HG03442 (cell line): ENCODE measurements around the gene PRF1.

Experiments used
- ATAC-seq: cut with Tn5 transposase; IDR thresholded peaks from one replicate; pipeline ENCODE4 v1.9.1; 2021; ENCODE audit warnings: mild to moderate bottlenecking, moderate library complexity; ENCODE audit not compliant: unreplicated experiment

The PRF1 gene

DNA sequence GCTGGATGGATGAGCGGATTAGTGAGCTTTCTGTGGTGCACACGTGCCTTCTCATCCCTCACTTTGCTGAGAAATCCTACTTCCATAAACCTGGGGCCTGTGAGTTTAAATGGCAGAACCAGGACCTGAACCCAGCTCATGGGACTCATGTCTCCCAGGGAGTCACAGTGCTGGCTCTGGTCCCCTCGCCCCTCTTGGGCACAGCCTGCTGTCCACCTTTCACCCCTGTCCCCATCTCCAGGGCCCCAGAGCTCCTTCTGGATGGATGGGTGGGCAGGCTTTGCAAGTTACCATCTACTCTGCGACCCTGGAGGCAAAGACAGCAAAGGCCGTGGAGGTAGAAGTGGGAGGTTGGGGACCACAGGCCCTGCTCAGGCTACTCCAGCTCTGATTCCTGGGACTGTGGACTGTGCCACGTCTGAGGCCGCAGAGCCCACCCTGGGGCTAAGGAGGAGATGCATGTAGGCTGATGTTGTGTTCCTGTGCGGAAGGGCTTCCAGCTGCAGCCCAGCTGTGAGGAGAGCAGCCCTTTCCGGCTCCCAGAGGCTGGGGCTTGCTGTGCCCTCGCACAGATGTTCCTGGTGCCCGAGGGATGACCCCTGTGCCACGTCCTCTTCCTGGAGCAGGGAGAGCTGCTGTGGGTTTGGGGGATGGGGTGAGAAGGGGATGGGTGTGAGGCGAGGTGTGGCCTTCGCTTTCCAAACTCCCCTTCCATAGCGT, 40.3 kb downstream of the PRF1 start:
- ATAC-seq = no peak

DNA sequence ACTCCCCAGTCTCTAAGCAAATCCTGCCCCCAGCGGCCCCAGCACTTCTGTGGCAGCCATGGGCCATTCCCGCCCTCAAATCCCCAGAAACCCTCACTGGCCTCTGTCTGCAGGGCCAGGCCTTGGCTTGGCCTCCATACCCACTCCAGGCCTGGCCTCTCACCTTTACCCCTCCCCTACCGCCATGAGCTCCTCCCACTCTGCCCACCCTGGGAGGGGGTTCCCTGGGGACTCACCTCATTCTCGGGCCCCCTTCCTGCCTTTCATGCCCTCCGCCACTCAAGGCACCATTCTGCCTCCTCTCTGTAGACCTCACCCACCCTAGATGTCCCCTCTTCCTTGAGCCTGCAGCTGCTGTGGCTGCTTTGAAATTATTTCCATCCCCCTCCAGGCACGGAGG, 41.0 kb downstream of the PRF1 start:
- ATAC-seq = no peak

DNA sequence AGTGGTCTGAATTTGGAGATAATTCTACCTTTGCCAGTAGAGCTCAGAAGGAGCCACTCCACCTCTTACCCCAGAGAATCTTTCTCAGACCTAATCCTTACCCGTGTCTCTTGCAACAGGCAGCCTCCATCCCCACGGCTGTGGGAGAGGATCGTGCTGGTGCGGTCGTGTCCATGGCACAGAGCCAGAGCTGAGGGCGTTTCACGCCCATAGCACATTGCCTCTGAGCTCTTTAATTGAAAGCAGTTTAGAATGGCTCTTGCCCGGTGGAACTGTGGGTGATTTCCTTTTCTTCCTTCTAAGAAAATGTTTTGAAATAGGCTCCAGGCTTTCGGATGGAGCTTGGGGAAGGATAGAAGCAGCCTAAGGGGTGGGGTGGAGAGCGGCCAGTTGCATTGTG, 41.5 kb downstream of the PRF1 start:
- no peak for ATAC-seq

GRCh38 chr10:70560511-70560941, 42.0 kb downstream of the PRF1 start:
- no peak for ATAC-seq

- no peak for ATAC-seq
Measured at GRCh38 chr10:70559861-70560260, 42.7 kb downstream of the PRF1 start.

DNA sequence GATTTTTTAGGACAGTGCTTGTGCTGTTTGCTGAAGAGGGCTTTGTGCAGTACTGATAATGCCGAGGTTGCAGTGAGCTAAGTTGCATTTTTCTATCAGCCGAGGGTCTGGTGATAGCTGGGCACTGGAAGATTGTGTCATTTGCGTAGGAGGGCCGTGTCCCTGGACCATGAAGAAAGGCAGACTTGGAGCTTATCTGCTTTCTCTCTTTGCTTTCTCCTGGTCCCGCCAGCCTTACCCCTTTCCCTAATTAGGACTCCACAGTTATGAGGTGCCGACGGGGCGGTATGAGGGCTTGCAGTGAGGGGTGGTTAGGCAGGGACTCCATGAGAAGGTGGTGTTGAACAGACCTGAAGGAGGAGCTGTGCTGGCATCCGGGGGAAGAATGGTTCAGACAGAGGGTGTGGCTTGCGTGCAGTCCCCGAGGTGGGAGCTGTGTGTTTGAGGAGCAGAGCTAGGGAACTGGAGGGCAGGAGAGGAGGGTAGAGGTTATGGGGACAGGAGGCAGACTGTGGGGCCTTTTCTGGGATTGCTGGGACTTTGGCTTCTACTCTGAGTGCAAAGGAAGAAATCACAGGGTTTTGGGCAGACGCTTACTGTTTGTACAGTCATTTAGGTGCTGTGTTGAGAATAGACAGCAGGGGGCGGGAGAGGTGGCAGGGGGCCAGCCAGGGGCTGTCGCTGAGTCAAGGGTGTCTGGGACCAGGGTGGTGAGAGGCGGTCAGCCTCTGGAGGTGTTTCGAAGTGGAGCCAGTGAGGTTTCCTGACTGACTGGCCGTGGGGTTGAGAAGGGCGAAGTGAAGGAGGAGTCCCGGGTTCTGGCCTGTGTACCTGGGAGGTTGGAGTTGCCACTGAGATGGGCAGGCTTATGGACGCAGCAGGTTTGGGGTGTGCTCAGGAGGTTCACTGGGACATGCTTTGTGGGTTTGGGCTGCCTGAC, 43.4 kb downstream of the PRF1 start:
- ATAC-seq = peak; percentile 70

- no peak for ATAC-seq
Measured at GRCh38 chr10:70558295-70558694, 44.2 kb downstream of the PRF1 start.

- no peak for ATAC-seq
Measured at GRCh38 chr10:70557876-70558275, 44.7 kb downstream of the PRF1 start.

- no peak for ATAC-seq
Measured at GRCh38 chr10:70557086-70557845, 45.3 kb downstream of the PRF1 start.

- no peak for ATAC-seq
Measured at GRCh38 chr10:70555371-70555770, 47.2 kb downstream of the PRF1 start.

DNA sequence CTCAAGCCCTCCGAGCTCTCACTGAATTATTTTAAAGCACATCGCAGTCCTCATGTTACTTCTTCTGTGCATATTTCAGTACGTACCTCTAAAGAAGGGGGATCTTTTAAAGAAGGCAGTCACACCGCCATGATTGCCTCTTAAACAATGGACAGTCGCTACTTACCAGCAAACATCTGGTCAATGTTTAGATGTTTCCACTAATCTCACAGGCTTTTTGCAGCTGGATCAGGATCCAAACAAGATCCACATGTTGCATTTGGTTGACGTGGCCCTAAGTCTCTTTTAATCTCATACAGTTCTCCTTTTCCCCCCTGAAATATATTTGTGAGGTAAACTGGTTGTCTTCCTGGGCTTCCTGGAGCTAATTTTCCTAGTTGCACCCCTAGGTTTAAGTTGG, 50.0 kb downstream of the PRF1 start:
- ATAC-seq = no peak

DNA sequence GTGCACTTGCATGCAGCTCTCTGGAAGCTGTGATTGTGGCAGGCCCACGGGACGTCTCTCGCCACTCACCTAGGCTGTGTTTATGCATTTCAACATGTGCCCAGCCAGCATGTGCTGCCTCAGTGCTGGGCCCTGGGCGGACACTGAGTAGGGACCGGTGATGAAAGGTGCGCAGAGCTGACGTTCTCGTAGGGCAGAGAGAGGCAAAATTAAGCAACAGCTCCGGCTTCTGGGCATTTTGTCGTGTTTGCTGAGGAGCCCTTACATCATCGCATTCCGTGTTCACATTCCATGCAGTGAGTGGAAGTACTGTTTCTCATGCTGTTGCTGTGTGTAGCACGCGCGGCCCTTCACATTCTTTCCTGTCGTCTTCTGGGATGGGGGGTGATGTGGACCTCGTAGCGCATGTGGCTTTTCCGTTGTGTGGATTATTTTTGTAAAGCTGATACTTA, 50.5 kb downstream of the PRF1 start:
- ATAC-seq = no peak

- no peak for ATAC-seq
Measured at GRCh38 chr10:70551466-70551865, 51.1 kb downstream of the PRF1 start.

GRCh38 chr10:70550459-70550858, 52.1 kb downstream of the PRF1 start:
- no peak for ATAC-seq

DNA sequence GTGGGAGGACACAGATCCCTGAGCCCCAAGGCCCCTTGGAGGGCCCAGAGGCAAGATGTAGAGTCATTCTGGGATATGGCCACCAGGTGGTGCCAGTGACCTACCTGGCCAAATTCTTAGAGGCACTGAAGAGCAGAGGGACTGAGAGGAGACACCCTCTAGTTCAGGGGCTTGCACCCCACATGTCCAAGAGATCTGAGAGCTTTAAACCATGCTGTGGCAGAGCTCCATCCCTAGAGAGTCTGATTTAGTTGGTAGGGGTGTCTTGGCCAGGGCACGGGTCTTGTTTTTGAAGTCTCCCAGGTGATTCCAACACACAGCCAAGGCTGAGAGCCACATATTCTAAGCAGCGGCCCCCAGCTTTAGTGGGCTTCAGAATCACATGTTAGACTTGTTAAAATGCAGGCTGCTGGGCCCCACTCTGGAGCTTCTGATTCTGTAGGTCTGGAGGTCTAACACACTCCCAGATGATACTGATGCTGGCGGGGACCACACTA, 52.5 kb downstream of the PRF1 start:
- no peak for ATAC-seq

DNA sequence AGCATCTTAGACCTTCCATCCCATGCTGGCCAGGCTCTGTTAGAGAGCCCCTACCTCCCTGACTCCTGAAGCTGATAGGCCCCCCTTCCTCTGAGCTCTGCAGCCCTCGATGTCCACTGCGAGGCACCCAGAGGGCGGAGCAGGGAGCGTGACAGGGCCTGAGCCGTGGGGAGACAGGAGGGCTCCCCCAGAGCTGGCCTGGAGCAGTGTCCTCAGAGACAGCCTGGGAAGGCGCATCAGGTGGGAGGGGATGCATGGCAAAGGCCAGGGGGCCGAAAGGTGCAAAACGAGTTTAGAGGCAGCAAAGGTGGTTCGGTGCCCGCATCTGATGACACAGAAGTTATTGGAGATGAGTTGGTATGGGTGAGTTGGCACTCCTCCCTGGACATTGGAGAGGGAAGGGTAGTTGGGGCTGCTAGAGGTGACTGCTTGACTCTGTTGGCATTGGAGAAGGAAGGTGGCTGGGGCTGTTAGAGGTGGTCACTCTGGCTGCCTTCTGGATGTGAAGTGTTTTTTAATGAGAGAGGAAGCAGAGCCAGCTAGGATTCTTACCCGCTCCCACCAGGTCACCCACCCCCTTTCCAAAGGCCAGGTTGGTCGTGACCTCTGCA, 53.1 kb downstream of the PRF1 start:
- ATAC-seq = no peak
